ENCODE results near the gene ZFP57. TPM values are rescaled to one million over a fixed set of nuclear protein-coding genes. Genes with fewer than 3 reads are reported as not detected.

The ZFP57 gene
- total RNA-seq, 1 experiment from 2014 or later, result not detected

DNA sequence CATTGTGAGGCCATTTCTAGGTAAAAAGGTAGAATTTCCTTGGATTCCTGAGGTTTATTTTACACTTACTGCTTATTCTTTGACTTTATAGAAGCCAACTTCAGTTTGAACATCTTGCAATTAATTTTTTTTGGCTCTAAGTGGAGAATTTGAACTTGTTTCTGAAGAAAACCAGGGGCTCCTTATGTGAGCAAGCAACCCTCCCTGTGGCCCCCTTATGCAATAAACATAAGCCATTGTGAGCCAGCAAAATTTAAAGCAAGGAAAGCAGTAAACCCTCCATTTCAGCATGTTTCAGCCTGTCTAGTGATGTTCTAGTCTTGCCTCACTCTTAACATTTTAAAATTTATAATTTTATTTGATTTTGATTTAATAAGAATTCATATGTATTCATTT, 47.9 kb upstream of the ZFP57 start:
- no TSS peak for BruUV-seq (replicated peaks)
- H3K27ac Mint-ChIP-seq (ENCODE audit: unreplicated experiment), result no peak overlapping the region
- CTCF ChIA-PET, result no interaction called here

DNA sequence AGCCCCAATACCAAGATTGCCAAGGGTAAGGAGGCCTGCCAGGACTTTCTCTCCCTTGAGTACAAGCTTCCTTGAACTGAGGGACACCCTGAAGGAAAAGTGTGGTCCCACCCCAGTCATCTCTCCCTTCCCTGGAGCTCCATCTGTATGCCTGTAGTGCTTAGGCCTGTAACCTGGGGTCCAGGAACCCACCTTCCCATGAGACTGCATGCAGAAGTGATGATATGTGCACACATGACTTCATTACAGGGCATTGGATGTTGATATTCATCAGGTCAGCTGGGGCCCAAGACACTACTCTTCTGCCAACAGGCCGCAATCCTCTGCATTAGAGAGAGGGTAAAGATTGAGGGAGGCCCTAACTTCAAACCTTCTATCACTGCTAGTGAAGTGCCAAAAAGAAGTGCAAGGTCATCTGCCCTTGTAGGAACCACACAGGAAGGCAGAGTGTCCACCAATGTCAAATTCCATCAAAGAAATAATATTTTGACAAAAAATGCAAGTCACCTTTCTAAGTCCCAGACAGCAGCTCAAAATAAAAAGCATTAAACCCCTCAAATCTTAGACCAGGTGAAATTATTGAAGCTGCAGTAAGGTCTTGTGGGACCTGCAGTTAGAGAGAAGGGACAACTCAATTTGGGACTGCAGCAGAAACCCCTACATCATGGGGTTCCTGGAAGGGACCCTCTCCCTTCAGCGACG, 47.4 kb upstream of the ZFP57 start:
- Mint-ChIP-seq H3K36me3 (ENCODE audit: insufficient read depth, unreplicated experiment) (no peaks in the 10 kb centered on the region), H3K4me3 (ENCODE audit: unreplicated experiment) (no peak overlapping the region), H3K27me3 (ENCODE audit: insufficient read depth, unreplicated experiment) (peaks cover 4% of the 10 kb centered on the region), H3K9me3 (ENCODE audit: unreplicated experiment) (no peaks in the 10 kb centered on the region), H3K4me1 (ENCODE audit: low read depth, unreplicated experiment) (no peaks in the 10 kb centered on the region), H3K27ac (ENCODE audit: unreplicated experiment) (no peak overlapping the region)
- H3K4me1 ChIP-seq, result no peaks in the 10 kb centered on the region
- no peaks in the 10 kb centered on the region for H3K36me3 ChIP-seq (ENCODE audit: control insufficient read depth, insufficient read depth, low read length)
- no peaks in the 10 kb centered on the region for H3K9me3 ChIP-seq
- POLR2A ChIA-PET, result no interaction called here
- intact Hi-C loops (cut with micrococcal nuclease; ENCODE audit: unreplicated experiment), result no loop called here
- TF ChIP-seq, protein P1, sequence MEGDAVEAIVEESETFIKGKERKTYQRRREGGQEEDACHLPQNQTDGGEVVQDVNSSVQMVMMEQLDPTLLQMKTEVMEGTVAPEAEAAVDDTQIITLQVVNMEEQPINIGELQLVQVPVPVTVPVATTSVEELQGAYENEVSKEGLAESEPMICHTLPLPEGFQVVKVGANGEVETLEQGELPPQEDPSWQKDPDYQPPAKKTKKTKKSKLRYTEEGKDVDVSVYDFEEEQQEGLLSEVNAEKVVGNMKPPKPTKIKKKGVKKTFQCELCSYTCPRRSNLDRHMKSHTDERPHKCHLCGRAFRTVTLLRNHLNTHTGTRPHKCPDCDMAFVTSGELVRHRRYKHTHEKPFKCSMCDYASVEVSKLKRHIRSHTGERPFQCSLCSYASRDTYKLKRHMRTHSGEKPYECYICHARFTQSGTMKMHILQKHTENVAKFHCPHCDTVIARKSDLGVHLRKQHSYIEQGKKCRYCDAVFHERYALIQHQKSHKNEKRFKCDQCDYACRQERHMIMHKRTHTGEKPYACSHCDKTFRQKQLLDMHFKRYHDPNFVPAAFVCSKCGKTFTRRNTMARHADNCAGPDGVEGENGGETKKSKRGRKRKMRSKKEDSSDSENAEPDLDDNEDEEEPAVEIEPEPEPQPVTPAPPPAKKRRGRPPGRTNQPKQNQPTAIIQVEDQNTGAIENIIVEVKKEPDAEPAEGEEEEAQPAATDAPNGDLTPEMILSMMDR (IDR thresholded peaks at IDR 0.05; ENCODE audit: insufficient read depth in 1 of 2, low read depth in 1 of 2, low read length in 1 of 2, severe bottlenecking in 1 of 2, unreplicated experiment in 1 of 2), result no peak
- BruUV-seq (replicated peaks), result no TSS peak
- DNase-seq, result no peak
- CTCF ChIA-PET, result no interaction called here
- H3K4me3 ChIP-seq (ENCODE audit: low read depth, low read length), result no peak overlapping the region
- no peaks in the 10 kb centered on the region for H3K27me3 ChIP-seq (replicated peaks; ENCODE audit: control insufficient read depth, insufficient read depth, low read length)

More for the DNA sequence above, 47.9 kb upstream of the ZFP57 start:
- Histone ChIP-seq H3K27me3 (replicated peaks; ENCODE audit: control insufficient read depth, insufficient read depth, low read length) (no peaks in the 10 kb centered on the region), H3K9me3 (no peaks in the 10 kb centered on the region), H3K4me1 (no peaks in the 10 kb centered on the region), H3K36me3 (ENCODE audit: control insufficient read depth, insufficient read depth, low read length) (no peaks in the 10 kb centered on the region), H3K4me3 (ENCODE audit: low read depth, low read length) (no peak overlapping the region)
- Mint-ChIP-seq H3K36me3 (ENCODE audit: insufficient read depth, unreplicated experiment) (no peaks in the 10 kb centered on the region), H3K9me3 (ENCODE audit: unreplicated experiment) (no peaks in the 10 kb centered on the region), H3K27me3 (ENCODE audit: insufficient read depth, unreplicated experiment) (peaks cover 4% of the 10 kb centered on the region), H3K4me3 (ENCODE audit: unreplicated experiment) (no peak overlapping the region), H3K4me1 (ENCODE audit: low read depth, unreplicated experiment) (no peaks in the 10 kb centered on the region)
- POLR2A ChIA-PET, result no interaction called here
- TF ChIP-seq, protein P1 (IDR thresholded peaks at IDR 0.05; ENCODE audit: insufficient read depth in 1 of 2, low read depth in 1 of 2, low read length in 1 of 2, severe bottlenecking in 1 of 2, unreplicated experiment in 1 of 2), result no peak
- no peak for DNase-seq
- intact Hi-C loops (cut with micrococcal nuclease; ENCODE audit: unreplicated experiment), result no loop called here

DNA sequence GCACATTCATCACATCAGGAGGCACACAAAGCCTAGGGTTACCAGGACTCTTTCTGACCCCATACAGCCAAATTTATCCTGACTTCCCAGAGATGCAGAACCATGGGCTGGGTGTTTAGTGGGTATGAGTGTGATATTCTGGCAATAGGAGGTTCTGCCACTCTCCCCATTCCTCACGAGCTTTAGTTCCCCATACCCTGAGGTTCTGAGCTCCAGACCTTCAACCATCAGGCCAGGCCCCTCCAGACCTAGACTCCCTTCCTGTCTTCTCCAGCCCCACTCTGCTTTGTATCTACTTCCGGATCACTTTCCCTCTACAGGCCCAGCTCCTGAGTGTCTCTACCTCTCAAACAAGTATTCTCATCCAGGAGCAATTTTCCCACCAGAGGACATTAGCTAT, 46.7 kb upstream of the ZFP57 start:
- H3K4me1 Mint-ChIP-seq (ENCODE audit: low read depth, unreplicated experiment), result peaks cover 2% of the 10 kb centered on the region
- TF ChIP-seq, protein P1 (IDR thresholded peaks at IDR 0.05; ENCODE audit: insufficient read depth in 1 of 2, low read depth in 1 of 2, low read length in 1 of 2, severe bottlenecking in 1 of 2, unreplicated experiment in 1 of 2), result no peak
- Histone ChIP-seq H3K36me3 (ENCODE audit: control insufficient read depth, insufficient read depth, low read length) (no peaks in the 10 kb centered on the region), H3K27me3 (replicated peaks; ENCODE audit: control insufficient read depth, insufficient read depth, low read length) (no peaks in the 10 kb centered on the region), H3K9me3 (no peaks in the 10 kb centered on the region), H3K4me3 (ENCODE audit: low read depth, low read length) (no peak overlapping the region), H3K4me1 (no peaks in the 10 kb centered on the region)
- no peak for DNase-seq
- BruUV-seq (replicated peaks), result no TSS peak
- H3K9me3 Mint-ChIP-seq (ENCODE audit: unreplicated experiment), result no peaks in the 10 kb centered on the region
- CTCF ChIA-PET, result no interaction called here
- intact Hi-C loops (cut with micrococcal nuclease; ENCODE audit: unreplicated experiment), result no loop called here
- H3K36me3 Mint-ChIP-seq (ENCODE audit: insufficient read depth, unreplicated experiment), result no peaks in the 10 kb centered on the region
- no peak overlapping the region for H3K27ac Mint-ChIP-seq (ENCODE audit: unreplicated experiment)
- peaks cover 7% of the 10 kb centered on the region for H3K27me3 Mint-ChIP-seq (ENCODE audit: insufficient read depth, unreplicated experiment)
- POLR2A ChIA-PET, result no interaction called here
- no peak overlapping the region for H3K4me3 Mint-ChIP-seq (ENCODE audit: unreplicated experiment)

Measured in Caco-2 (cell line).